Measurements from ENCODE around the gene UCP3.
"Not testable (repeated sequence)": the region's sequence is repeated elsewhere in the genome, so short reads cannot be mapped to it uniquely, and the experiment has no call there.

Gene UCP3

DNA sequence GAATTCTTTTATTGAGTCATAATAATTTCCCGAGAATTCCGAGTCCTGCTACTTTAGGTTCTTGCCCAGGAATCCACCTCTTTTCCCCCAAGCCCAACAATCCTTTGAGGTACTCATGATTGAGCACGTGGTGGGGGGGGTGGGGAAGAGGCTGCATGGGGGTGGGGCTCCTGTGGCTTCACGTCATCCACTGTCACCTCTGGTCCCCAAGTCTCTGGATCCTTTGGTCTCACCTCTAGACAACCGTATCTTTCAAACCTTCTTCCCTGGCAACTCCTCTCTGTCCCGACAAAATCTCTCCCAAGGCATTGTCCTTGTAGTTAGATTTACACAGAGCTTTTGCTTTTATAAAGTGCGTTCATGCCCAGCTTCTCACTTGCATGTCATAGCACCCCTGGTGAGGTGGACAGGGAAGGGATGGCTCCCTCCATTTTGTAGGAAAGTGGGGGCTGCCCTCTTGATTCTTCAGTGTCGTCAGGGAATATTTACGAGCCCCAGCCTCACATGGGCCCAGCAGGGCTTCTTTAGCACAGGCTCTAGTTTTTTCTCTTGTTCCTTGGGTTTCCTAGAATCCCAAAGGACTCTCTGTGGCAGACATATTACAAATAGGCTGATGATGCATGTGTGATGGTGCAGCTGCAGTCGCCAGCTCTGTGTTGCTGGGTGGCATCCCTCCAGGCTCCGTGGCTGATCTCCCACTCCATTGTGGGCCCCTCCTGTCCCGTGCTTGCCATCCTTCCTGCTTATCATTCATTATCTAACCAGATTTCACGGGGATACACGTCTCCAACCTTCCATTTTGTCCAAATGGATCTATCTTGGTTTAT, 8.4 kb downstream of the UCP3 start:
- FAIRE-seq: no peak

DNA sequence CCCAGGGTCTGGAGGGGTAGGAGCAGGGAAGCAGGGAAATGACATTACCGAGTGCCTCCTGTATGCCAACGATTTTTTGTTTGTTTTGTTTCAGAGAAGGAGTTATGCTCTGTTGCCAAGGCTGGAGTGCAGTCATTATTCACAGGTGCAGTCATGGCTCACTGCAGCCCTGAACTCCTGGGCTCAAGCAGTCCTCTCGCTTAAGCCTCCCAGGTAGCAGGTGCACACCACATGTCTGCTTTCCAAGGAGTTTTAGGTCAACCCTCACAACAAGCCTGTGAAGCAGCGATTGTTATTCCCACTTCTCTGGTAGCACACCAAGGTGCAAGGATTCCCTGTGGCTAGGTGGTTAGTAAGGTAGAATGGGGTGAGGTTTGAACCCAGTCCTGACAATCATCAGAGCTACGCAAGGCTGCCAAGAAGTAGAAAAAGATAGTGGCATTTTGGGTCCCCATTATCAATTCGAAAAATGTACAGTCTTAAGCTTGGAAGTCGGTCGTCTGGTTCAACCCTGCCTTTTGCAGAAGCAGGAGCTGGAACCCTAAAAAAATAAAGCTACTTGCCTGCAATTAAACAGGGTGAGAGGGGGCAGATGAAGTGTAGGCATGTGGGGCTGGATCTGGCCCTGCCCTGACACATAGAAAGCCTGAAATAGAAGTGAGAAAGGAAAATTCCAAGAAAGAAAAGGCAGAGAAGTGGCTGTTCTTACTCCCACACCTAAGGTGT, 9.1 kb downstream of the UCP3 start:
- FAIRE-seq: no peak

GRCh38 chr11:73998846-73999575, 9.9 kb downstream of the UCP3 start:
- no peak for FAIRE-seq

DNA sequence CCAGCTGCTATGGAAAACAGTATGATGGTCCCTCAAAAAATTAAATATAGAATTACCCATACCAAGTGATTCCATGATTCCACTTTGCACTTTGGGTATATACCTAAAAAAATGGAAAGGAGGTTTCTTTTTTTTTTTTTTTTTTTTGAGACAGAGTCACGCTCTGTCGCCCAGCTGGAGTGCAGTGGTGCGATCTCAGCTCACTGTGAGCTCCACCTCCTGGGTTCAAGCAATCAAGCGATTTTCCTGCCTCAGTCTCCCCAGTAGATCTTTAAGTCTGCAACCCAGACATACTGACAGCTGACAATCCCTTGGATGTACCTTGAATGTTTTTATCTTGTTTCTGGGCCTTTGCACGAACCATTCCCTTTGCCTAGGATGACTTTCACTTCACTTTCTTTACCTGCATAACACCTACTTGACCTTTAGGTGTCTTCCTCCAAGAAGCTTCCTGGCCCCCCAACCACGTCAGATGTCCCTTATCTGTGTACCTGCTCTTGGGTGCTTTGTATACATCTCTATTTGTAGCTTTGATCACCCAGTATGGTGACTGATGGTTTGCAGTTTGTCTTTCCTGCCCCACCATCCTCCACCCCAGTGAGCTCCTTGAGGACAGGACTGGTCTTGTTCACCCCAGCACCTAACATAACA, 11.6 kb downstream of the UCP3 start:
- FAIRE-seq: no peak

- FAIRE-seq: no peak
Measured at GRCh38 chr11:73996161-73996747, 12.6 kb downstream of the UCP3 start.

DNA sequence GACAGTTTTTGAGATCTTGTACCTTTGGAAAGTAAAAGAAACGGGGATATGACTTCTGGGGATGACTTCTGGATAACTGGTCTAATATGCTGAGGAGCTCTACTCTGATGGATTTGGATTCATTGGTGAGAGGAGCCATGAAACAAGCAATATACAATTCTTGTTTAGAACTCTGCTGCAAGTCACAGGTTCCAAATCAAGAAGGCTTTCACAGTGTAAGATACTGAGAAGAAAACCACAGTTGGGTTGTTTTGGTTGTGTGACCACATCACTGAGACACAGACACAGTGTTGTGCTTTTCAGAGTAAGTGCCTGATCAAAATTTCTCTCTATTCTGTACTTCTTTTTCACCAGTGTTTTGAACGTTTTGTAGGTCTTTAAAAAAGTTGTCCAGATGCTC, 13.2 kb downstream of the UCP3 start:
- no peak for FAIRE-seq

GRCh38 chr11:73995247-73995646, 13.6 kb downstream of the UCP3 start:
- peak; percentile 67 for FAIRE-seq

GRCh38 chr11:73991471-73992006, 17.3 kb downstream of the UCP3 start:
- no peak for FAIRE-seq

- FAIRE-seq: peak; percentile 45
Measured at GRCh38 chr11:73990730-73991129, 18.2 kb downstream of the UCP3 start.

DNA sequence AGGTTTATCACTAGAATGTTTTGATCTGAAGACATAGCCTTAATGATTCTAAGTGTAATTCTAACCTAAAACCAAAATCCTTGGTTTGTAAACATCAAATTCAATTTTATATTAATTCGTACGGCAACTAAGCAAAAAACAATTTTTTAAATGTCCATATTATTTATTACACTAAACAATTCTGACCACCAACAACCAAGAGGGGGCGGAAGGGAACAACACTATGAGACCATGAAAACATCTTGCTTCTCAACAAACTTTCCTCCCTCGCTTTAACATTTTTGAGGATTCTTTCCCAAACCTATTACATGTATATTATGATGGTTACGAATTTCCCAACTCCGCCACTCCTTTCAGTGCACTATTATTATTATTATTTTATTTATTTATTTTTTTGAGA, 19.7 kb downstream of the UCP3 start:
- peak; percentile 53 for FAIRE-seq

DNA sequence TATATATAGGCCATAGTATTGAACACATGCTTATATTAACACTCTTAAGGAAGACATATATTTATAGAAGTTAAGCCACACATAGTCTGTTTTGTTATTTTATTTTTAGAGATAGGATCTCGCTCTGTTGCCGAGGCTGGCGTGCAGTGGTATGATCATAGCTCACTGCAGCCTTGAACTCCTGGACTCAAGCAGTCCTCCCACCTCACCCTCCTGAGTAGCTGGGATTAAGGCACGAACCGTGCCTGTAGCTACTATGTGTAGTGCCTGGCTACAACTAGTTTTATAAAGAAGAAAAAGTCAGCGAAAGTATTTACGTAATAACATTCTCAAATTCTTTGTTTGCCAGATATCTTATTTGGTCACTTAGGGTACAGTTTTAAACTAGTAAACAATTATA, 20.7 kb downstream of the UCP3 start:
- no peak for FAIRE-seq

- FAIRE-seq: not testable (repeated sequence)
Measured at GRCh38 chr11:73985661-73986060, 23.2 kb downstream of the UCP3 start.

DNA sequence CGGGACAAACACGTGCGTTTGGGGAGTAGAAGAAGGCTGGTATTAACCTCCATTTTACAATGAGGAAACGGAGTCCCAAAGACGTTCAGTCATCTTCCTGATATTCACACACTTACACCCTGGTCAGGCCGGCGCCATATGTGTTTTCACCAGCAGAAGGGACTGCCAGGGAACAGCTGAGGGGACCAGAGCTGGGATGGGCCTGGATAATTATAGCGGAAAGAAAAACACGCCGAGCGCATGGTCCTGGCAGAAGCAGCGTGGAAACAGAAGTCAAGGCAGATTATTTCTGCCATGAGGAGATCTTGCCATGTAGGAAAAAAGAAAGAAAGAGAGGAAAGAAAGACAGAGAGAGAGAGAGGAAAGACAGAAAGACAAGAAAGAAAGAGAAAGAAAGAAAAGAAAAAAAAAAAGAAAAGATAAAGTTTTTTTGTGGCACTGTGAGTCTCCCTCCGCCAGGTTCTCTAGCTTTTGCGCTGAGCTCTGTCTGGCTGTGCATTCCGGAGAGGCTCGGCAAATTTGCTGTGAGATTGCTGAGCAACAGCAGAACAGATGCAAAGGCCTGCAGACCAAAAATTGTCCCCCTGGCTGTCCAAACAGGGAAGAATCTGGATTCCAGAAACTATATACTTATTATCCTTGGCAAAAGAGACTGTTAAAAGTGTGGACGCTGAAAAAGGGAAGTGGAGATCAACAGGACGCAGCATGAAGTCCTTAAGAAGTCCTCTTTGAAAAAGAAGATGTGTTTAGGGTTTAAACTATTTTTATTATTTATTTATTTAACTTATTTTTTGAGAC, 24.9 kb downstream of the UCP3 start:
- FAIRE-seq: no peak

- peak; percentile 94 for FAIRE-seq
Measured at GRCh38 chr11:73982990-73983740, 25.7 kb downstream of the UCP3 start.

- FAIRE-seq: no peak
Measured at GRCh38 chr11:73982595-73982989, 26.3 kb downstream of the UCP3 start, which contains the start of gene UCP2. UCP2 (minus strand) TSS chr11:73982843; CDS start chr11:73978378, 4,465 bp downstream.

GRCh38 chr11:73981051-73981805, 27.7 kb downstream of the UCP3 start:
- FAIRE-seq: no peak

GRCh38 chr11:73980001-73980961, 28.6 kb downstream of the UCP3 start:
- FAIRE-seq: no peak

- FAIRE-seq: no peak
Measured at GRCh38 chr11:73978576-73979086, 30.3 kb downstream of the UCP3 start.
